Astrocyte (in vitro differentiated cells and primary cell): ENCODE measurements around the gene DTNB.

ENCODE experiments used
- EZH2 ChIP-seq: IDR thresholded peaks from 2 replicates; pipeline ENCODE4 v1.6.1; 2012; ENCODE audit warnings: mild to moderate bottlenecking, low read length, inconsistent platforms; ENCODE audit not compliant: insufficient read depth
- TF ChIP-seq, protein P1 (sequence below): IDR thresholded peaks from 2 replicates; pipeline ENCODE4 v1.5.1; 2011; ENCODE audit warnings: low read depth, mild to moderate bottlenecking, inconsistent platforms, low read length, moderate library complexity; ENCODE audit not compliant: insufficient read depth

- TF ChIP-seq, protein P1, sequence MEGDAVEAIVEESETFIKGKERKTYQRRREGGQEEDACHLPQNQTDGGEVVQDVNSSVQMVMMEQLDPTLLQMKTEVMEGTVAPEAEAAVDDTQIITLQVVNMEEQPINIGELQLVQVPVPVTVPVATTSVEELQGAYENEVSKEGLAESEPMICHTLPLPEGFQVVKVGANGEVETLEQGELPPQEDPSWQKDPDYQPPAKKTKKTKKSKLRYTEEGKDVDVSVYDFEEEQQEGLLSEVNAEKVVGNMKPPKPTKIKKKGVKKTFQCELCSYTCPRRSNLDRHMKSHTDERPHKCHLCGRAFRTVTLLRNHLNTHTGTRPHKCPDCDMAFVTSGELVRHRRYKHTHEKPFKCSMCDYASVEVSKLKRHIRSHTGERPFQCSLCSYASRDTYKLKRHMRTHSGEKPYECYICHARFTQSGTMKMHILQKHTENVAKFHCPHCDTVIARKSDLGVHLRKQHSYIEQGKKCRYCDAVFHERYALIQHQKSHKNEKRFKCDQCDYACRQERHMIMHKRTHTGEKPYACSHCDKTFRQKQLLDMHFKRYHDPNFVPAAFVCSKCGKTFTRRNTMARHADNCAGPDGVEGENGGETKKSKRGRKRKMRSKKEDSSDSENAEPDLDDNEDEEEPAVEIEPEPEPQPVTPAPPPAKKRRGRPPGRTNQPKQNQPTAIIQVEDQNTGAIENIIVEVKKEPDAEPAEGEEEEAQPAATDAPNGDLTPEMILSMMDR = no peak
- TF ChIP-seq EZH2 = no peak
Measured at GRCh38 chr2:25367296-25367695, 306.1 kb downstream of the DTNB start.
